ENCODE data around the gene LPO. TPM values are rescaled to one million over a fixed set of nuclear protein-coding genes. Genes with fewer than 3 reads are reported as not detected.

The LPO gene
- total RNA-seq (ENCODE audit: low replicate concordance), result not detected in 2 replicates

GRCh38 chr17:58238147-58238634 lies at the start of gene LPO:
LPO (plus strand) TSS chr17:58238584; CDS start chr17:58242980, 4,396 bp downstream.
- H3K4me3 ChIP-seq (ENCODE audit: low read depth, low read length), result no peak within 1 kb of the TSS
- no peak for DNase-seq (ENCODE audit: low read depth)
- no peak for TF ChIP-seq CTCF (IDR thresholded peaks at IDR 0.05; ENCODE audit: insufficient read depth, low read length)

GRCh38 chr17:58189436-58190146 lies 48.8 kb upstream of the LPO start:
- no peak for TF ChIP-seq CTCF (IDR thresholded peaks at IDR 0.05; ENCODE audit: insufficient read depth, low read length)
- peak; percentile 84 for DNase-seq (ENCODE audit: low read depth)
- no peak overlapping the region for H3K4me3 ChIP-seq (ENCODE audit: low read depth, low read length)

GRCh38 chr17:58191241-58191896 lies 47.0 kb upstream of the LPO start:
- no peak overlapping the region for H3K4me3 ChIP-seq (ENCODE audit: low read depth, low read length)
- DNase-seq (ENCODE audit: low read depth), result no peak
- TF ChIP-seq CTCF (IDR thresholded peaks at IDR 0.05; ENCODE audit: insufficient read depth, low read length), result no peak

- no peak for DNase-seq (ENCODE audit: low read depth)
- no peak within 1 kb of the TSS for H3K4me3 ChIP-seq (ENCODE audit: low read depth, low read length)
- no peak for TF ChIP-seq CTCF (IDR thresholded peaks at IDR 0.05; ENCODE audit: insufficient read depth, low read length)
These were observed 45.8 kb upstream of the LPO start, which contains the start of gene EPX for GRCh38 chr17:58192612-58193011. EPX (plus strand) TSS chr17:58192726; CDS start chr17:58192847, 121 bp downstream.

- H3K4me3 ChIP-seq (ENCODE audit: low read depth, low read length), result no peak overlapping the region
- no peak for TF ChIP-seq CTCF (IDR thresholded peaks at IDR 0.05; ENCODE audit: insufficient read depth, low read length)
- no peak for DNase-seq (ENCODE audit: low read depth)
These were observed 44.6 kb upstream of the LPO start for GRCh38 chr17:58193641-58194255.

- DNase-seq (ENCODE audit: low read depth), result no peak
- no peak overlapping the region for H3K4me3 ChIP-seq (ENCODE audit: low read depth, low read length)
- TF ChIP-seq CTCF (IDR thresholded peaks at IDR 0.05; ENCODE audit: insufficient read depth, low read length), result no peak
These were observed 42.8 kb upstream of the LPO start for GRCh38 chr17:58195518-58196123.

All from fibroblast of the aortic adventitia (primary cell).